Liver (tissue), 9 donors: Measurements from ENCODE around the gene AMBRA1. TPM values are rescaled to one million over a fixed set of nuclear protein-coding genes. Genes with fewer than 3 reads are reported as not detected.

Source experiments
- DNase-seq: peaks from one replicate; pipeline ENCODE4 v3.0.0-alpha.2; 2017; ENCODE audit warnings: low spot score
- H3K27ac ChIP-seq, 2 donors: one replicate each; pipeline ENCODE4 v1.7.0; 2013; ENCODE audit warnings: inconsistent platforms in 2 of 2, low read length in 2 of 2, control low read depth in 1 of 2, low read depth in 1 of 2, mild to moderate bottlenecking in 1 of 2
- H3K27me3 ChIP-seq, 4 donors: one replicate each; pipeline versions ENCODE4 v1.6.1 to v1.7.0; 2013; ENCODE audit warnings: low read length in 3 of 4, inconsistent platforms in 1 of 4, mild to moderate bottlenecking in 1 of 4, moderate library complexity in 1 of 4; ENCODE audit not compliant: control insufficient read depth in 4 of 4, insufficient read depth in 4 of 4
- H3K36me3 ChIP-seq, 4 donors: one replicate each; pipeline versions ENCODE4 v1.6.1 to v1.7.0; 2013; ENCODE audit warnings: low read length in 3 of 4, mild to moderate bottlenecking in 3 of 4, low read depth in 1 of 4, moderate library complexity in 1 of 4; ENCODE audit not compliant: control insufficient read depth in 4 of 4, insufficient read depth in 3 of 4
- H3K4me1 ChIP-seq, 4 donors: one replicate each; pipeline versions ENCODE4 v1.6.1 to v1.7.0; 2013; ENCODE audit warnings: low read length in 3 of 4, mild to moderate bottlenecking in 3 of 4, moderate library complexity in 1 of 4; ENCODE audit not compliant: control insufficient read depth in 4 of 4, insufficient read depth in 4 of 4
- H3K4me3 ChIP-seq, 3 donors: one replicate each; pipeline versions ENCODE4 v1.6.1 to v1.7.0; 2013; ENCODE audit warnings: low read length in 3 of 3, control low read depth in 1 of 3, low read depth in 1 of 3, mild to moderate bottlenecking in 1 of 3
- H3K9ac ChIP-seq, 2 donors: one replicate each; pipeline ENCODE4 v1.7.0; 2013; ENCODE audit warnings: low read length in 2 of 2, mild to moderate bottlenecking in 2 of 2, moderate library complexity in 2 of 2, control low read depth in 1 of 2, low read depth in 1 of 2
- H3K9me3 ChIP-seq, 4 donors: one replicate each; pipeline versions ENCODE4 v1.6.1 to v1.7.0; 2013; ENCODE audit warnings: low read length in 3 of 4; ENCODE audit not compliant: control insufficient read depth in 4 of 4
- ATF3 ChIP-seq: IDR thresholded peaks from 2 replicates; pipeline ENCODE4 v1.6.1; 2016; ENCODE audit warnings: antibody characterized with exemption
- CTCF ChIP-seq: fragments of 150-350 bp; IDR thresholded peaks from 2 replicates; pipeline ENCODE4 v1.5.1; 2017; ENCODE audit warnings: improper control_type of control experiment, low read depth, low read length; ENCODE audit not compliant: missing input control
- EGR1 ChIP-seq, 2 donors: IDR thresholded peaks; 2 replicates each; pipeline ENCODE4 v1.6.1; 2016 to 2018; ENCODE audit warnings: antibody characterized with exemption in 2 of 2, low read depth in 2 of 2
- FOXA1 ChIP-seq: IDR thresholded peaks from 2 replicates; pipeline ENCODE4 v1.6.1; 2016; ENCODE audit warnings: antibody characterized with exemption
- FOXA2 ChIP-seq: IDR thresholded peaks from 2 replicates; pipeline ENCODE4 v1.6.1; 2016; ENCODE audit warnings: antibody characterized with exemption
- GABPA ChIP-seq, 2 donors: IDR thresholded peaks in 1 of 2; conservative IDR thresholded peaks in 1 of 2; 2 replicates each; pipeline ENCODE4 v1.6.1; 2016; ENCODE audit warnings: antibody characterized with exemption in 2 of 2, mild to moderate bottlenecking in 1 of 2, moderate library complexity in 1 of 2
- HNF4A ChIP-seq, 2 donors: conservative IDR thresholded peaks; 2 replicates each; pipeline ENCODE4 v1.6.1; 2016; ENCODE audit warnings: antibody characterized with exemption in 2 of 2, mild to moderate bottlenecking in 2 of 2
- HNF4G ChIP-seq: IDR thresholded peaks from 2 replicates; pipeline ENCODE4 v1.6.1; 2016; ENCODE audit warnings: antibody characterized with exemption
- JUND ChIP-seq, 2 donors: IDR thresholded peaks; 2 replicates each; pipeline ENCODE4 v1.6.1; 2016; ENCODE audit warnings: antibody characterized with exemption in 2 of 2
- MAX ChIP-seq: IDR thresholded peaks from 2 replicates; pipeline ENCODE4 v1.6.1; 2016; ENCODE audit warnings: antibody characterized with exemption
- NR2F2 ChIP-seq: IDR thresholded peaks from 2 replicates; pipeline ENCODE4 v1.6.1; 2016; ENCODE audit warnings: antibody characterized with exemption
- RAD21 ChIP-seq, 2 donors: IDR thresholded peaks; 2 replicates each; pipeline ENCODE4 v1.6.1; 2016; ENCODE audit warnings: antibody characterized with exemption in 2 of 2, mild to moderate bottlenecking in 2 of 2
- REST ChIP-seq: IDR thresholded peaks from 2 replicates; pipeline ENCODE4 v1.6.1; 2016; ENCODE audit warnings: antibody characterized with exemption, mild to moderate bottlenecking
- RXRA ChIP-seq, 2 donors: IDR thresholded peaks; 2 replicates each; pipeline ENCODE4 v1.6.1; 2017 to 2018; ENCODE audit warnings: antibody characterized with exemption in 2 of 2, mild to moderate bottlenecking in 1 of 2
- SP1 ChIP-seq: IDR thresholded peaks from 2 replicates; pipeline ENCODE4 v1.6.1; 2018; ENCODE audit warnings: antibody characterized with exemption, mild to moderate bottlenecking
- YY1 ChIP-seq: IDR thresholded peaks from 2 replicates; pipeline ENCODE4 v1.6.1; 2016; ENCODE audit warnings: antibody characterized with exemption, mild to moderate bottlenecking
- ZBTB33 ChIP-seq: IDR thresholded peaks from 2 replicates; pipeline ENCODE4 v1.6.1; 2016; ENCODE audit warnings: antibody characterized with exemption
- WGBS: extraction: QIAGEN DNeasy Blood & Tissue Kit; methylation state at CpG from one replicate; pipeline ENCODE4 v1.1.7; 2013; 5-methylcytosine and 5-hydroxymethylcytosine counted together
- polyA plus RNA-seq, 2 donors: library from polyadenylated mRNA; stranded (reverse) in 1 of 2; unstranded in 1 of 2; fragments of 200-250 nt in 1 of 2; fragments of >200 nt in 1 of 2; fragmentation: Nextera tagmentation in 1 of 2; extraction: Ambion mirVana in 1 of 2; gene quantifications; one replicate each; pipeline versions ENCODE4 v1.2.1 to v1.2.3, GENCODE V29; 2013 to 2015
- total RNA-seq, 2 donors: library from RNA; depleted of rRNA; stranded (reverse); fragments of >200 nt; gene quantifications; one replicate each; pipeline ENCODE4 v1.2.3, GENCODE V29; 2014
- donor health status: healthy.
- donor health status: healthy.
- donor health status: healthy.
- donor health status: healthy.
- donor health status: healthy.

Gene AMBRA1
- total and polyA plus RNA-seq, 4 donors, result 3.7 to 25.7 (median 15.1) TPM

- no peak for TF ChIP-seq GABPA (IDR thresholded peaks at IDR 0.05 in 1 of 2, conservative IDR thresholded peaks at IDR 0.05 in 1 of 2)
- TF ChIP-seq JUND (IDR thresholded peaks at IDR 0.05), result no peak
- TF ChIP-seq FOXA2, result no peak
- TF ChIP-seq ATF3, result no peak
- no peak for TF ChIP-seq SP1
- no peak for TF ChIP-seq RXRA (IDR thresholded peaks at IDR 0.05)
- no peak for TF ChIP-seq FOXA1
These were observed 240.1 kb downstream of the AMBRA1 start (continued) for GRCh38 chr11:46353698-46354097.

GRCh38 chr11:46352063-46352841 is 241.6 kb downstream of the AMBRA1 start:
- no peak overlapping the region for H3K27ac ChIP-seq
- H3K4me1 ChIP-seq, result peaks cover 0 to 42% (median 28%) of the 10 kb centered on the region in 4 donors
- no peaks in the 10 kb centered on the region for H3K27me3 ChIP-seq
- no peaks in the 10 kb centered on the region for H3K9me3 ChIP-seq
- TF ChIP-seq RXRA (IDR thresholded peaks at IDR 0.05), result no peak
- TF ChIP-seq ATF3, result no peak
- no peak for TF ChIP-seq FOXA1
- TF ChIP-seq REST, result no peak
- no peak for TF ChIP-seq ZBTB33
- TF ChIP-seq GABPA (IDR thresholded peaks at IDR 0.05 in 1 of 2, conservative IDR thresholded peaks at IDR 0.05 in 1 of 2), result no peak
- TF ChIP-seq JUND (IDR thresholded peaks at IDR 0.05), result no peak
- TF ChIP-seq HNF4A (conservative IDR thresholded peaks at IDR 0.05), result no peak
- TF ChIP-seq EGR1 (IDR thresholded peaks at IDR 0.05; ENCODE audit: low read depth in 2 of 2), result no peak
- TF ChIP-seq YY1, result no peak
- no peak for TF ChIP-seq FOXA2
- peak; percentile 57 for TF ChIP-seq CTCF
- TF ChIP-seq MAX, result no peak
- no peak for TF ChIP-seq NR2F2
- no peak for TF ChIP-seq HNF4G
- TF ChIP-seq RAD21 (IDR thresholded peaks at IDR 0.05), result peak; percentile 39 to 70
- WGBS, result 75% methylated on average over 33 of the region's 33 CpGs
- peaks cover 0 to 7% (median 0%) of the 10 kb centered on the region in 4 donors for H3K36me3 ChIP-seq
- no peak for DNase-seq
- no peak overlapping the region for H3K9ac ChIP-seq
- H3K4me3 ChIP-seq, result no peak overlapping the region
